ENCODE measurements around the gene KDM8. TPM values are rescaled to one million over a fixed set of nuclear protein-coding genes. Genes with fewer than 3 reads are reported as not detected.

KDM8 gene
- polyA plus RNA-seq, 1 of the 3 experiments (the other 2 are of a cell fraction) = 3.3 TPM

DNA sequence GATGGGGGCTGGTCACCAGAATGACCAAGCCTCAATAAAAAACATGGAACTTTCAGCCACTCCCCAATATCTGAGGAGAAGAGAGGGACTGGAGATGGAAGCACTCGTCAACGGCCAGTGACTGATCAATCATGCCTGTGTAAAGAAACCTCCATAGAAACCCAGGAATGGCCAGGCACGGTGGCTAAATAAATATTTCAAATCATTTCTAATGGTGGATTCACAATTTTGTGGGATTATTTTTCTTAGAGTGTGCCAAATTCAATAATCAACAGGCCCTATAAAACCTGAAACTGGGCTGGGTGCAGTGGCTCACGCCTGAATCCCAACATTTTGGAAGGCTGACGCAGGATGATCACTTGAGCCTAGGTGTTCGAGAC is 48.9 kb downstream of the KDM8 start:
- no peak overlapping the region for H2AFZ ChIP-seq (ENCODE audit: low read depth)
- H3K79me2 ChIP-seq (ENCODE audit: insufficient read depth) = no peaks in the 10 kb centered on the region
- WGBS (ENCODE audit: low lambda C conversion rate) = 97% methylated on average over 5 of the region's 6 CpGs
- no peak for DNase-seq
- H4K20me1 ChIP-seq (ENCODE audit: insufficient read depth) = no peaks in the 10 kb centered on the region
- POLR2A ChIA-PET = no interaction called here
- H3F3A ChIP-seq (replicated peaks; ENCODE audit: insufficient read depth) = peaks cover 21% of the 10 kb centered on the region
- TF ChIP-seq, protein P1, sequence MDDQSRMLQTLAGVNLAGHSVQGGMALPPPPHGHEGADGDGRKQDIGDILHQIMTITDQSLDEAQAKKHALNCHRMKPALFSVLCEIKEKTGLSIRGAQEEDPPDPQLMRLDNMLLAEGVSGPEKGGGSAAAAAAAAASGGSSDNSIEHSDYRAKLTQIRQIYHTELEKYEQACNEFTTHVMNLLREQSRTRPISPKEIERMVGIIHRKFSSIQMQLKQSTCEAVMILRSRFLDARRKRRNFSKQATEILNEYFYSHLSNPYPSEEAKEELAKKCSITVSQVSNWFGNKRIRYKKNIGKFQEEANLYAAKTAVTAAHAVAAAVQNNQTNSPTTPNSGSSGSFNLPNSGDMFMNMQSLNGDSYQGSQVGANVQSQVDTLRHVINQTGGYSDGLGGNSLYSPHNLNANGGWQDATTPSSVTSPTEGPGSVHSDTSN (IDR thresholded peaks at IDR 0.05) = no peak
- TF ChIP-seq MXI1 (IDR thresholded peaks at IDR 0.05; ENCODE audit: low read depth, low read length) (no peak), SIN3A (IDR thresholded peaks at IDR 0.05; ENCODE audit: borderline replicate concordance, low read depth, low read length) (no peak), RAD21 (IDR thresholded peaks at IDR 0.05; ENCODE audit: low read length) (no peak)
- TF ChIP-seq, protein P2, sequence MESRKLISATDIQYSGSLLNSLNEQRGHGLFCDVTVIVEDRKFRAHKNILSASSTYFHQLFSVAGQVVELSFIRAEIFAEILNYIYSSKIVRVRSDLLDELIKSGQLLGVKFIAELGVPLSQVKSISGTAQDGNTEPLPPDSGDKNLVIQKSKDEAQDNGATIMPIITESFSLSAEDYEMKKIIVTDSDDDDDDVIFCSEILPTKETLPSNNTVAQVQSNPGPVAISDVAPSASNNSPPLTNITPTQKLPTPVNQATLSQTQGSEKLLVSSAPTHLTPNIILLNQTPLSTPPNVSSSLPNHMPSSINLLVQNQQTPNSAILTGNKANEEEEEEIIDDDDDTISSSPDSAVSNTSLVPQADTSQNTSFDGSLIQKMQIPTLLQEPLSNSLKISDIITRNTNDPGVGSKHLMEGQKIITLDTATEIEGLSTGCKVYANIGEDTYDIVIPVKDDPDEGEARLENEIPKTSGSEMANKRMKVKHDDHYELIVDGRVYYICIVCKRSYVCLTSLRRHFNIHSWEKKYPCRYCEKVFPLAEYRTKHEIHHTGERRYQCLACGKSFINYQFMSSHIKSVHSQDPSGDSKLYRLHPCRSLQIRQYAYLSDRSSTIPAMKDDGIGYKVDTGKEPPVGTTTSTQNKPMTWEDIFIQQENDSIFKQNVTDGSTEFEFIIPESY (IDR thresholded peaks at IDR 0.05; ENCODE audit: borderline replicate concordance, low read depth) = no peak
- H3K4me1 ChIP-seq (ENCODE audit: control insufficient read depth in 1 of 2, insufficient read depth in 2 of 2, low read depth in 1 of 2, low read length in 1 of 2) = peaks cover 0 to 18% of the 10 kb centered on the region in 2 experiments; a peak in 2 of 4 replicates
- no peak overlapping the region for H3K4me2 ChIP-seq
- H3K4me3 ChIP-seq (ENCODE audit: low read depth in 2 of 2, low read length in 1 of 2) = no peak overlapping the region
- no peaks in the 10 kb centered on the region for H3K9me2 ChIP-seq
- no peaks in the 10 kb centered on the region for H3K9me3 ChIP-seq
- CTCF ChIA-PET = interaction anchor here (2.7 kb wide), 1 partner anchor 17 kb away, joined by 18 read pairs; no protein-coding TSS in a partner anchor
- peaks cover 8 to 17% of the 10 kb centered on the region in 2 experiments for H3K36me3 ChIP-seq (replicated peaks in 1 of 2; ENCODE audit: control insufficient read depth in 1 of 2, insufficient read depth in 2 of 2, low read length in 1 of 2)
- no peak overlapping the region for H3K27ac ChIP-seq (ENCODE audit: low read depth in 2 of 2, low read length in 1 of 2)
- H3K9ac ChIP-seq = no peak overlapping the region
- no peaks in the 10 kb centered on the region for H3K27me3 ChIP-seq (ENCODE audit: insufficient read depth)

DNA sequence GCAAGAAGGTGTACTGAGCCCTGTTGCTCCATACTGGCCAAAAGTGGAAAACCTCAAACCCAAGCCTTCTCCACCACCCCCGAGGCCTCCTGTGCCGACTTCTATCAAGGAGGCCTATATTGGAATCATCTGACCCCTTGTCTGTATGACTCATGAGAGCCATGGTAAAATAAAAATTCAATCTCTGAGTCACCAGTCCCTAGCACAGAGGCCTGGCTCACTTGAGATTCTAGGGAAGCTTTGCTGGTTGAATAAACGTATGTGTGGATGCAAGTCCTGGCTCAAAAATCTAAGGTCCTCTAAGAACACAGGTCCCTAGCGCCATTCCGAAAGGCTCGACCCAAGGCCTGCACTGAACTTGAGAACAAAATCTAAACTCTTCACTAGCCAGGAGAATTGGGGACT is 50.2 kb downstream of the KDM8 start:
- Histone ChIP-seq H3K4me1 (ENCODE audit: control insufficient read depth in 1 of 2, insufficient read depth in 2 of 2, low read depth in 1 of 2, low read length in 1 of 2) (peaks cover 0 to 18% of the 10 kb centered on the region in 2 experiments; a peak in 2 of 4 replicates), H3K9me3 (no peaks in the 10 kb centered on the region), H3K36me3 (replicated peaks in 1 of 2; ENCODE audit: control insufficient read depth in 1 of 2, insufficient read depth in 2 of 2, low read length in 1 of 2) (peaks cover 8 to 19% of the 10 kb centered on the region in 2 experiments), H2AFZ (ENCODE audit: low read depth) (peak overlapping the region; percentile 54; the same call in 1 of the 2 replicates), H3K27ac (ENCODE audit: low read depth in 2 of 2, low read length in 1 of 2) (peak overlapping the region; percentile 14 to 82; a peak in 3 of 4 replicates), H3K9ac (no peak overlapping the region), H3K4me3 (ENCODE audit: low read depth in 2 of 2, low read length in 1 of 2) (no peak overlapping the region), H3K9me2 (no peaks in the 10 kb centered on the region), H3F3A (replicated peaks; ENCODE audit: insufficient read depth) (peaks cover 21% of the 10 kb centered on the region), H3K27me3 (ENCODE audit: insufficient read depth) (no peaks in the 10 kb centered on the region), H3K79me2 (ENCODE audit: insufficient read depth) (no peaks in the 10 kb centered on the region), H3K4me2 (peak overlapping the region; percentile 61), H4K20me1 (ENCODE audit: insufficient read depth) (no peaks in the 10 kb centered on the region)
- TF ChIP-seq TCF12 (IDR thresholded peaks at IDR 0.05) = peak; percentile 65
- TF ChIP-seq, protein P1 (IDR thresholded peaks at IDR 0.05) = peak; percentile 22; the same call in 1 of the 2 replicates
- TF ChIP-seq YY1 (IDR thresholded peaks at IDR 0.05; ENCODE audit: low read depth) = no peak
- peak; percentile 23; the same call in 1 of the 2 replicates for TF ChIP-seq NFIC (IDR thresholded peaks at IDR 0.05; ENCODE audit: borderline replicate concordance)
- TF ChIP-seq MXI1 (IDR thresholded peaks at IDR 0.05; ENCODE audit: low read depth, low read length) = no peak
- TF ChIP-seq CHD2 (IDR thresholded peaks at IDR 0.05; ENCODE audit: low read length, partially characterized antibody) = no peak
- TF ChIP-seq JUND (IDR thresholded peaks at IDR 0.05) = peak; percentile 87
- TF ChIP-seq FOSL2 (IDR thresholded peaks at IDR 0.05; ENCODE audit: borderline replicate concordance, low read depth) = peak; percentile 95
- ChIA-PET CTCF (interaction anchor here (2.7 kb wide), 1 partner anchor 19 kb away, joined by 18 read pairs; no protein-coding TSS in a partner anchor), POLR2A (no interaction called here)
- WGBS (ENCODE audit: low lambda C conversion rate) = 45% methylated on average over 6 of the region's 6 CpGs
- DNase-seq = no peak
